MM.1S (cell line): ENCODE results near the gene NPFF.

Source experiments
- DNase-seq: peaks from one replicate; pipeline ENCODE4 v3.0.0-alpha.2; 2015
- H2AFZ ChIP-seq: fragments of 300-600 bp; sonication (generic); 2 replicates; pipeline ENCODE4 v1.6.0; 2016; ENCODE audit warnings: antibody characterized with exemption, low read length
- H3F3A ChIP-seq: fragments of 300-600 bp; sonication (generic); 2 replicates; pipeline ENCODE4 v1.6.1; 2016; ENCODE audit warnings: mild to moderate bottlenecking, antibody characterized with exemption, low read length, moderate library complexity, mixed read lengths; ENCODE audit not compliant: insufficient read depth
- H3K27ac ChIP-seq: fragments of 300-600 bp; sonication (generic); 2 replicates; pipeline ENCODE4 v1.5.1; 2016; ENCODE audit warnings: mild to moderate bottlenecking, low read length
- H3K27me3 ChIP-seq: fragments of 300-600 bp; sonication (generic); replicated peaks from 2 replicates; pipeline ENCODE4 v1.6.0; 2016; ENCODE audit warnings: low read length; ENCODE audit not compliant: insufficient read depth
- H3K36me3 ChIP-seq: fragments of 300-600 bp; sonication (generic); replicated peaks from 2 replicates; pipeline ENCODE4 v1.6.1; 2016; ENCODE audit warnings: mild to moderate bottlenecking, low read length, mixed read lengths; ENCODE audit not compliant: insufficient read depth
- H3K4me1 ChIP-seq: fragments of 300-600 bp; sonication (generic); 2 replicates; pipeline ENCODE4 v1.6.1; 2016; ENCODE audit warnings: low read length, mixed read lengths
- H3K4me2 ChIP-seq: fragments of 300-600 bp; sonication (generic); 2 replicates; pipeline ENCODE4 v1.6.0; 2016; ENCODE audit warnings: low read depth, low read length
- H3K4me3 ChIP-seq: fragments of 300-600 bp; sonication (generic); 2 replicates; pipeline ENCODE4 v1.5.1; 2016; ENCODE audit warnings: low read length, mixed read lengths
- H3K79me2 ChIP-seq: fragments of 300-600 bp; sonication (generic); 2 replicates; pipeline ENCODE4 v1.6.1; 2016; ENCODE audit warnings: mixed run types, low read length, mixed read lengths
- H3K9ac ChIP-seq: fragments of 300-600 bp; sonication (generic); 2 replicates; pipeline ENCODE4 v1.6.1; 2016; ENCODE audit warnings: low read length, mixed read lengths
- H3K9me2 ChIP-seq: fragments of 300-600 bp; sonication (generic); replicated peaks from 2 replicates; pipeline ENCODE4 v1.6.1; 2016; ENCODE audit warnings: mild to moderate bottlenecking, low read length, mixed read lengths; ENCODE audit not compliant: insufficient read depth
- H3K9me3 ChIP-seq: fragments of 300-600 bp; sonication (generic); replicated peaks from 2 replicates; pipeline ENCODE4 v1.6.1; 2016; ENCODE audit warnings: mild to moderate bottlenecking, low read length, mixed read lengths; ENCODE audit not compliant: insufficient read depth
- H4K20me1 ChIP-seq: fragments of 300-600 bp; sonication (generic); 2 replicates; pipeline ENCODE4 v1.6.1; 2016; ENCODE audit warnings: mild to moderate bottlenecking, low read length, moderate library complexity, mixed read lengths; ENCODE audit not compliant: insufficient read depth
- CTCF ChIP-seq: fragments of 300-600 bp; sonication (generic); IDR thresholded peaks from 2 replicates; pipeline ENCODE4 v1.5.1; 2016; ENCODE audit warnings: antibody characterized with exemption, low read length, mixed read lengths
- EZH2 ChIP-seq: fragments of 300-600 bp; sonication (generic); optimal IDR thresholded peaks from 2 replicates; pipeline ENCODE3; 2017; ENCODE audit warnings: low read depth, mild to moderate bottlenecking, antibody characterized with exemption, low read length, mixed read lengths
- EZH2phosphoT487 ChIP-seq: fragments of 300-600 bp; sonication (generic); IDR thresholded peaks from 2 replicates; pipeline ENCODE4 v1.6.1; 2018; ENCODE audit warnings: antibody characterized with exemption, low read length

NPFF gene

GRCh38 chr12:53472056-53472582 lies 35.2 kb downstream of the NPFF start:
- TF ChIP-seq EZH2phosphoT487 (no peak), CTCF (no peak), EZH2 (no peak)
- peaks cover 88% of the 10 kb centered on the region for H3K4me1 ChIP-seq
- H3K9ac ChIP-seq: peak overlapping the region; percentile 76
- H3K4me3 ChIP-seq: peak overlapping the region; percentile 21; the same call in 1 of the 2 replicates
- H3K79me2 ChIP-seq: peaks cover 90% of the 10 kb centered on the region
- no peaks in the 10 kb centered on the region for H4K20me1 ChIP-seq
- H3K9me2 ChIP-seq: no peaks in the 10 kb centered on the region
- H3K9me3 ChIP-seq: no peaks in the 10 kb centered on the region
- H3K4me2 ChIP-seq: peak overlapping the region; percentile 85
- H3K27ac ChIP-seq: peak overlapping the region; percentile 97
- H3K36me3 ChIP-seq: peaks cover 9% of the 10 kb centered on the region; the same call in 1 of the 2 replicates
- no peaks in the 10 kb centered on the region for H3K27me3 ChIP-seq
- DNase-seq: peak; percentile 8
- H2AFZ ChIP-seq: no peak overlapping the region
- peaks cover 92% of the 10 kb centered on the region for H3F3A ChIP-seq

- Histone ChIP-seq H3K79me2 (peaks cover 90% of the 10 kb centered on the region), H3K4me1 (peaks cover 88% of the 10 kb centered on the region), H3K9ac (peak overlapping the region; percentile 58; the same call in 1 of the 2 replicates), H3K4me3 (no peak overlapping the region), H3F3A (peaks cover 92% of the 10 kb centered on the region), H2AFZ (no peak overlapping the region), H3K9me3 (no peaks in the 10 kb centered on the region), H3K27me3 (no peaks in the 10 kb centered on the region), H4K20me1 (no peaks in the 10 kb centered on the region), H3K9me2 (no peaks in the 10 kb centered on the region), H3K27ac (peak overlapping the region; percentile 94), H3K36me3 (peaks cover 9% of the 10 kb centered on the region), H3K4me2 (peak overlapping the region; percentile 61)
- peak; percentile 18 for DNase-seq
- TF ChIP-seq EZH2phosphoT487 (no peak), EZH2 (no peak), CTCF (no peak)
Observed at GRCh38 chr12:53468282-53468681, 39.0 kb downstream of the NPFF start.

- Histone ChIP-seq H3K4me1 (peaks cover 90% of the 10 kb centered on the region), H3K4me3 (no peak overlapping the region), H3K27ac (peak overlapping the region; percentile 94), H3K9ac (peak overlapping the region; percentile 58; the same call in 1 of the 2 replicates), H3K79me2 (peaks cover 90% of the 10 kb centered on the region), H3K27me3 (no peaks in the 10 kb centered on the region), H2AFZ (no peak overlapping the region), H3K36me3 (peaks cover 9% of the 10 kb centered on the region), H3K4me2 (peak overlapping the region; percentile 61), H3K9me3 (no peaks in the 10 kb centered on the region), H4K20me1 (no peaks in the 10 kb centered on the region; the same call in 1 of the 2 replicates), H3K9me2 (no peaks in the 10 kb centered on the region), H3F3A (peaks cover 93% of the 10 kb centered on the region)
- no peak for TF ChIP-seq EZH2
- no peak for TF ChIP-seq EZH2phosphoT487
- peak; percentile 69 for DNase-seq
Observed at GRCh38 chr12:53467880-53468279, 39.4 kb downstream of the NPFF start.

- no peak for TF ChIP-seq CTCF
- TF ChIP-seq EZH2: no peak
- no peak for TF ChIP-seq EZH2phosphoT487
- H4K20me1 ChIP-seq: no peaks in the 10 kb centered on the region; the same call in 1 of the 2 replicates
Observed at GRCh38 chr12:53467082-53467481, 40.2 kb downstream of the NPFF start.

More at GRCh38 chr12:53467082-53467481, 40.2 kb downstream of the NPFF start:
- Histone ChIP-seq H3K79me2 (peaks cover 90% of the 10 kb centered on the region), H3K36me3 (peaks cover 11% of the 10 kb centered on the region), H3K4me1 (peaks cover 90% of the 10 kb centered on the region), H3K9ac (peak overlapping the region; percentile 58), H2AFZ (no peak overlapping the region), H3K9me3 (no peaks in the 10 kb centered on the region), H3K4me2 (peak overlapping the region; percentile 61), H3F3A (peaks cover 93% of the 10 kb centered on the region), H3K4me3 (no peak overlapping the region), H3K27ac (peak overlapping the region; percentile 94), H3K9me2 (no peaks in the 10 kb centered on the region), H3K27me3 (no peaks in the 10 kb centered on the region)
- no peak for DNase-seq
